Natural killer cell (primary cell): ENCODE results near the gene DIAPH3. TPM values are rescaled to one million over a fixed set of nuclear protein-coding genes. Genes with fewer than 3 reads are reported as not detected.
A peak's percentile ranks its signal among the peaks of the same experiment; 100 is the strongest.

Experiments used
- ATAC-seq, 3 donors: fragments of 150-1000 bp in 2 of 3; fragments of 200-7000 bp in 1 of 3; cut with Tn5 transposase; 1 replicate in 1 of 3; 2 replicates in 2 of 3; pipeline ENCODE4 v1.10.0; 2021; ENCODE audit warnings: mild to moderate bottlenecking in 2 of 3, moderate library complexity in 2 of 3
- DNase-seq, 2 donors: peaks; one replicate each; pipeline versions ENCODE4 v3.0.0 to v3.0.0-alpha.2; 2013 to 2021; ENCODE audit warnings: mixed read lengths in 1 of 2
- H3K27ac ChIP-seq: one replicate; pipeline ENCODE4 v1.5.1; 2013; ENCODE audit warnings: mild to moderate bottlenecking, low read length
- H3K27me3 ChIP-seq: one replicate; pipeline ENCODE4 v1.6.1; 2013; ENCODE audit warnings: low read length; ENCODE audit not compliant: control insufficient read depth, insufficient read depth
- H3K36me3 ChIP-seq: one replicate; pipeline ENCODE4 v1.6.1; 2013; ENCODE audit warnings: low read length; ENCODE audit not compliant: control insufficient read depth, insufficient read depth
- H3K4me1 ChIP-seq: one replicate; pipeline ENCODE4 v1.6.1; 2013; ENCODE audit warnings: low read length; ENCODE audit not compliant: control insufficient read depth, insufficient read depth
- H3K4me3 ChIP-seq: one replicate; pipeline ENCODE4 v1.5.1; 2013; ENCODE audit warnings: low read length
- H3K9me3 ChIP-seq: one replicate; pipeline ENCODE4 v1.6.1; 2013; ENCODE audit warnings: low read length; ENCODE audit not compliant: control insufficient read depth, insufficient read depth
- H3K27ac Mint-ChIP-seq, 2 donors: one replicate each; pipeline ENCODE4 v1.8.0; 2022; ENCODE audit warnings: mild to moderate bottlenecking in 2 of 2, mixed read lengths in 2 of 2, moderate library complexity in 1 of 2
- H3K27me3 Mint-ChIP-seq, 2 donors: one replicate each; pipeline ENCODE4 v1.8.0; 2022; ENCODE audit warnings: low read depth in 2 of 2, mixed read lengths in 2 of 2
- H3K36me3 Mint-ChIP-seq: one replicate; pipeline ENCODE4 v1.8.0; 2022; ENCODE audit warnings: mixed read lengths
- H3K4me1 Mint-ChIP-seq, 2 donors: one replicate each; pipeline ENCODE4 v1.8.0; 2022; ENCODE audit warnings: mixed read lengths in 2 of 2
- H3K4me3 Mint-ChIP-seq: one replicate; pipeline ENCODE4 v1.8.0; 2022; ENCODE audit warnings: mild to moderate bottlenecking, moderate library complexity, mixed read lengths
- H3K9me3 Mint-ChIP-seq, 2 donors: one replicate each; pipeline ENCODE4 v1.8.0; 2022; ENCODE audit warnings: mixed read lengths in 2 of 2
- WGBS: methylation state at CpG from one replicate; pipeline ENCODE4 v1.1.7; 2013; ENCODE audit warnings: missing lambda C conversion rate; ENCODE audit not compliant: insufficient coverage; 5-methylcytosine and 5-hydroxymethylcytosine counted together
- intact Hi-C: fragments of 100-400 bp; cut with micrococcal nuclease; formaldehyde crosslinking; loops from one replicate; pipeline ENCODE4 v1.14.2; 2022
- total RNA-seq, 4 donors: library from RNA; stranded (reverse); fragments of 120-200 nt in 1 of 4; gene quantifications; one replicate each; pipeline versions ENCODE4 v1.2.3 to v1.2.4, GENCODE V29; 2013 to 2022
- TF ChIP-seq, protein P1 (sequence below): fragments of 200-600 bp; IDR thresholded peaks from one replicate; pipeline ENCODE4 v1.8.0; 2022; ENCODE audit warnings: antibody characterized with exemption

Gene DIAPH3
- total RNA-seq, 3 donors from 2014 or later (not counting 1 experiment from before 2014, with no cell fraction given), result 0.54 to 1.0 (median 0.98) TPM

DNA sequence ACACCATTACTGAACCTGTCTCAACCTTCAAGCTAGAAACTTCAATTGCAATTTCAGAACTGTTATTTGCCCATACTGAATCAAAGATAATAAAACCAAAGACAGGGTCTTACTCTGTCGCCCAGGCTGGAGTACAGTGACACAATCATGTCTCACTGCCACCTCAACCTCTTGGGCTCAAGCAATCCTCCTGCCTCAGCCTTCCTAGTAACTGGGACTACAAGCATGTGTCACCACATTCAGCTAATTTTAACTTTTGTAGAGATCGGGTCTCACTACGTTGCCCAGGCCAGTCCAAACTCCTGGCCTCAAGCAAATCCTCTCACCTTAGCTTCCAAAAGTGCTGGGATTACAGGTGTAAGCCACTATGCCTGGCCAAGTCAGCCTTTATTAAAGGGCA, 143.4 kb downstream of the DIAPH3 start:
- H3K36me3 ChIP-seq, result no peaks in the 10 kb centered on the region
- TF ChIP-seq, protein P1, sequence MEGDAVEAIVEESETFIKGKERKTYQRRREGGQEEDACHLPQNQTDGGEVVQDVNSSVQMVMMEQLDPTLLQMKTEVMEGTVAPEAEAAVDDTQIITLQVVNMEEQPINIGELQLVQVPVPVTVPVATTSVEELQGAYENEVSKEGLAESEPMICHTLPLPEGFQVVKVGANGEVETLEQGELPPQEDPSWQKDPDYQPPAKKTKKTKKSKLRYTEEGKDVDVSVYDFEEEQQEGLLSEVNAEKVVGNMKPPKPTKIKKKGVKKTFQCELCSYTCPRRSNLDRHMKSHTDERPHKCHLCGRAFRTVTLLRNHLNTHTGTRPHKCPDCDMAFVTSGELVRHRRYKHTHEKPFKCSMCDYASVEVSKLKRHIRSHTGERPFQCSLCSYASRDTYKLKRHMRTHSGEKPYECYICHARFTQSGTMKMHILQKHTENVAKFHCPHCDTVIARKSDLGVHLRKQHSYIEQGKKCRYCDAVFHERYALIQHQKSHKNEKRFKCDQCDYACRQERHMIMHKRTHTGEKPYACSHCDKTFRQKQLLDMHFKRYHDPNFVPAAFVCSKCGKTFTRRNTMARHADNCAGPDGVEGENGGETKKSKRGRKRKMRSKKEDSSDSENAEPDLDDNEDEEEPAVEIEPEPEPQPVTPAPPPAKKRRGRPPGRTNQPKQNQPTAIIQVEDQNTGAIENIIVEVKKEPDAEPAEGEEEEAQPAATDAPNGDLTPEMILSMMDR, result no peak
- peak overlapping the region; percentile 32 for H3K4me3 Mint-ChIP-seq

DNA sequence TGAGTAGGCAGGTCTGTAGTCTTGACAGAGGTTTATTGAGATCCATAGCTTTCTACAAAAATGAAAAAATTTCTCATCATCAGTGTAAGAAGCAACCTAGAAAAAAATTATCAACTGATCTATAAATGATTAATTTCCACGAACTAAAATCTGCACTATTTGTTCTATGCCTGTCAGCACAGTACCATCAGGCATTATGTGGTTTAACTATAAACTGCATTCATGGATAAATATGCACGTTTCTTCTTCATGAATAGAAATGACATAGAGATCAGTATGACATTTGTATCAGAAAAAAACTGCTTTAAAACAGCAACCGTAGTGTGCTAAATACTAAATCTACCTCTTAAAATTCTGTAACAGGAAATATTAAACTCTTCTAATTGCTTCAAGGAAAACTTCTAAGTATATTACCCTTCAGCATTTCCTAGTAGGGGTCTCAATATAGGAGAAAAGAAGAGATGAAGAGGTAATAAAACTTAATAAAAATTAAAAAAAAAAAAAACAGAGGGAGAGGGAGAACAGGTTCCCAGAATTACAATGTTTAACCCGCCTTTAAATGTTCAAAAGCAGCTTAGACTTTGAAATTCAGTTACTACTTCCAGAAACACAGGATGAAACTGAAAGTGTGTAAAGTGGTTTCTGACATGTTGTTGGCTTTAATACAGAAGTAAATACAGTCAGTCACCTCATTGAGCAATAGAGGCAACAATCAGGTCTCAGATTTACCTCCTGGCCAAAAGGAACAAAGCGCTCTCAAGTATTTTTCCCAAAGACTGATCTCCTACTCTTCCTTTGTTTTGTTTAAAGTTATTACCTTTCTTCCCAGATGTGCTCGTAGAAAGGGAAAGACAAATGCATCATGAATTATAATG, 144.4 kb downstream of the DIAPH3 start:
- TF ChIP-seq, protein P1, result no peak
- Histone ChIP-seq H3K4me3 (no peak overlapping the region), H3K9me3 (no peaks in the 10 kb centered on the region), H3K4me1 (no peaks in the 10 kb centered on the region), H3K36me3 (no peaks in the 10 kb centered on the region), H3K27ac (no peak overlapping the region), H3K27me3 (no peaks in the 10 kb centered on the region)
- Mint-ChIP-seq H3K27me3 (no peaks in the 10 kb centered on the region), H3K9me3 (peaks cover 2 to 3% of the 10 kb centered on the region in 2 donors), H3K27ac (peak overlapping the region; percentile 58 to 75), H3K4me1 (peaks cover 31 to 32% of the 10 kb centered on the region in 2 donors), H3K4me3 (peak overlapping the region; percentile 82), H3K36me3 (no peaks in the 10 kb centered on the region)
- intact Hi-C loops, result no loop called here
- 65% methylated on average over 3 of the region's 6 CpGs for WGBS
- DNase-seq (no peak), ATAC-seq (peak in 2 of 3 donors; percentile 57 to 60)

More for the DNA sequence above, 143.4 kb downstream of the DIAPH3 start:
- Mint-ChIP-seq H3K27me3 (no peaks in the 10 kb centered on the region), H3K36me3 (no peaks in the 10 kb centered on the region), H3K9me3 (peaks cover 2 to 5% of the 10 kb centered on the region in 2 donors), H3K4me1 (peaks cover 31 to 32% of the 10 kb centered on the region in 2 donors), H3K27ac (peak overlapping the region; percentile 45 to 75)
- Histone ChIP-seq H3K27me3 (no peaks in the 10 kb centered on the region), H3K9me3 (no peaks in the 10 kb centered on the region), H3K27ac (no peak overlapping the region), H3K4me1 (no peaks in the 10 kb centered on the region), H3K4me3 (no peak overlapping the region)
- DNase-seq, result no peak
- ATAC-seq, result no peak
- intact Hi-C loops, result no loop called here
- 88% methylated on average over 3 of the region's 3 CpGs for WGBS

DNA sequence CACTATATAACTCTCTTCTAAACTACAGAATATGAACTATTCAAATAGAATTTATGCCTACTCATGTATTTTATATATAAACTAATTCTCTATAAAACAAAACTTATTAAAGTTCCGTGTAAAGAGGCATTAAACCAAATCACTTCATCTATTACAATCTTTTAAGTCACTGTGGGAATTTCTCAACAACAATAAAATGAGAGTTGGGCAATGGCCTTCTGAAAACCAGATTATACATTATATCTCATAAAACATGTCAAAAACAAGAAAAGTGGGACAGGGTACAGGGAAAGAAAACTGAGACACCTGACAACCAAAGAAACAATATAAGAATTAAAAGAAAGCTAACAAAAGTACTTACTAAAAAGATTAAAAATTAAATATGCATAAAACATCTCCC, 145.2 kb downstream of the DIAPH3 start:
- Mint-ChIP-seq H3K36me3 (no peaks in the 10 kb centered on the region), H3K27ac (peak overlapping the region; percentile 58 to 75), H3K9me3 (no peaks in the 10 kb centered on the region), H3K4me3 (no peak overlapping the region), H3K27me3 (no peaks in the 10 kb centered on the region), H3K4me1 (peaks cover 31 to 32% of the 10 kb centered on the region in 2 donors)
- Histone ChIP-seq H3K4me3 (no peak overlapping the region), H3K27me3 (no peaks in the 10 kb centered on the region), H3K4me1 (no peaks in the 10 kb centered on the region), H3K9me3 (no peaks in the 10 kb centered on the region), H3K36me3 (no peaks in the 10 kb centered on the region), H3K27ac (no peak overlapping the region)
- WGBS, result no CpG with 5 or more reads among the region's 1 CpG
- TF ChIP-seq, protein P1, result no peak
- DNase-seq (no peak), ATAC-seq (no peak)
- intact Hi-C loops, result no loop called here
